T-helper 2 cell treated with Interferon-gamma antibody and Interleukin-4, amounts not matched to agents 100 ng/mL and 5 ng/mL, for 36 hours (primary cell): ENCODE data around the gene NPC1. TPM values are rescaled to one million over a fixed set of nuclear protein-coding genes. Genes with fewer than 3 reads are reported as not detected.

ENCODE experiments used
- intact Hi-C: fragments of 100-400 bp; cut with micrococcal nuclease; formaldehyde crosslinking; loops from one replicate; pipeline ENCODE4 v1.15.1; 2023
- total RNA-seq: library from RNA; stranded (reverse); gene quantifications from 2 replicates; pipeline ENCODE4 v1.2.3, GENCODE V29; 2022

Gene NPC1
- total RNA-seq, 1 donor from 2014 or later, result 33.9 TPM

- intact Hi-C loops, result loop anchor here (1.0 kb wide), 3 partner anchors 87 to 313 kb away; partner anchors contain the start of gene NPC1
These were observed 87.4 kb downstream of the NPC1 start for GRCh38 chr18:23498877-23499276.

GRCh38 chr18:23498117-23498516 lies 88.2 kb downstream of the NPC1 start:
- intact Hi-C loops, result loop anchor here (1.0 kb wide), 1 partner anchor 314 kb away; no protein-coding TSS in a partner anchor

GRCh38 chr18:23495723-23496440 lies 90.4 kb downstream of the NPC1 start:
- intact Hi-C loops, result no loop called here

- intact Hi-C loops, result no loop called here
These were observed 91.3 kb downstream of the NPC1 start for GRCh38 chr18:23494992-23495391.

DNA sequence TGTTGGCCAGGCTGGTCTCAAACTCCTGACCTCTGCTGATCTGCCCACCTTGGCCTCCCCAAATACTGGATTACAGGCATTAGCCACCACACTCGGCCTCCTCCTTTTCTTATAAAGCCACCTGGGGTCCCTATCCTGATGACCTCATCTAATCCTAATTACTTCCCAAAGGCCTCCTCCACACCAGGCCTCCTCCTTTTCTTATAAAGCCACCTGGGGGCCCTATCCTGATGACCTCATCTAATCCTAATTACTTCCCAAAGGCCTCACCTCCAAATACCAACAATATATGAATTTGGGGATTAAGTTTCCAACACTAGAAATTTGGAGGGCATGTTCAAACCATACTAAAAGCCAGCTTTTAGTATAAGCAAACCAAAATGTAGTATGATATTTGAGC lies 92.7 kb downstream of the NPC1 start:
- intact Hi-C loops, result no loop called here

DNA sequence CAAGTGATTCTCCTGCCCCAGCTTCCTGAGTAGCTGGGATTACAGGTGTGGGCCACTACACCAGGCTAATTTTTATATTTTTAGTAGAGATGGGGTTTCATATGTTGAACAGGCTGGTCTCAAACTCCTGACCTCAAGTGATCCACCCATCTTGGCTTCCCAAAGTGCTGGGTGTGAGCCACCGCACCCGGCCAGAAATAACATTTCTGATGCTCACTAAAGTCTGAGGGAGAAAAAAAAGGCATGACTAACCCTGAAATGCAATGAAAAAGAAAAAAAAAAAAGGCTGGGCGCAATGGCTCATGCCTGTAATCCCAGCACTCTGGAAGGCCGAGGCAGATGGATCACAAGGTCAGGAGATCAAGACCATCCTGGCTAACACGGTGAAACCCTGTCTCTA lies 96.7 kb downstream of the NPC1 start:
- intact Hi-C loops, result loop anchor here (5.0 kb wide), 1 partner anchor 37 kb away; the partner anchor contains the start of gene RIOK3

GRCh38 chr18:23487738-23488570 lies 98.4 kb downstream of the NPC1 start:
- intact Hi-C loops, result loop anchor here (1.0 to 5.0 kb wide), 2 partner anchors 15 to 36 kb away; partner anchors contain the start of genes RIOK3 and RMC1

DNA sequence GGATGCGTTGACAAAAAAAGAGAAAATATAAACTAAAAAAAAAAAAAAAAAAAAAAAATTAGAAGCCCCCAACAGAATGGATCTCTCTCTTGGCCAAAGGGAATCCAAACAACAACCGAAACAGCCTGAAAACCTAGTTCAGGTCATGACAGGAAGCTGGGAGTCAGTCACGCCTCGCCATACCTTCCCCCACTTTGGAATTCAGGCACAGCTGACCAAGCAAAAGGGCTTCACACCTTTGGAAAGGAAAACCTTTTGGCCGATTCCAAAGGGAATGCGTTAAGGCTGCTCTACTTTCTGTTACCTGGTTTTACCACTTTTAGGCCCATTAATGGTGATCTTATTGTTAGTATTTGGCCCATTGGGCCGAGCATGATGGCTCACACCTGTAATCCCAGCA lies 100.9 kb downstream of the NPC1 start:
- intact Hi-C loops, result loop anchor here (5.0 kb wide), 1 partner anchor 33 kb away; the partner anchor contains the start of gene RIOK3

GRCh38 chr18:23484561-23485182 lies 101.6 kb downstream of the NPC1 start:
- intact Hi-C loops, result loop anchor here (5.0 kb wide), 1 partner anchor 32 kb away; the partner anchor contains the start of gene RIOK3

Other genes starting within 250 kb of the NPC1 start
- gene RIOK3, start 133.2 kb downstream of the NPC1 start, total RNA-seq, result 53.6 and 58.1 TPM in 2 replicates
- gene RMC1, start 83.0 kb downstream of the NPC1 start, total RNA-seq, result 46.5 and 57.5 TPM in 2 replicates
- 0.07 TPM in 1 of 2 replicates, not detected in the other for gene ANKRD29, start 76.4 kb upstream of the NPC1 start, total RNA-seq
- gene LAMA3, start 102.9 kb upstream of the NPC1 start, total RNA-seq, result 0.11 TPM in 2 replicates